GM21786 (cell line): Measurements from ENCODE around the gene UTP11.

Source experiments
- ATAC-seq: cut with Tn5 transposase; IDR thresholded peaks from one replicate; pipeline ENCODE4 v1.9.1; 2021; ENCODE audit not compliant: unreplicated experiment

UTP11 gene

DNA sequence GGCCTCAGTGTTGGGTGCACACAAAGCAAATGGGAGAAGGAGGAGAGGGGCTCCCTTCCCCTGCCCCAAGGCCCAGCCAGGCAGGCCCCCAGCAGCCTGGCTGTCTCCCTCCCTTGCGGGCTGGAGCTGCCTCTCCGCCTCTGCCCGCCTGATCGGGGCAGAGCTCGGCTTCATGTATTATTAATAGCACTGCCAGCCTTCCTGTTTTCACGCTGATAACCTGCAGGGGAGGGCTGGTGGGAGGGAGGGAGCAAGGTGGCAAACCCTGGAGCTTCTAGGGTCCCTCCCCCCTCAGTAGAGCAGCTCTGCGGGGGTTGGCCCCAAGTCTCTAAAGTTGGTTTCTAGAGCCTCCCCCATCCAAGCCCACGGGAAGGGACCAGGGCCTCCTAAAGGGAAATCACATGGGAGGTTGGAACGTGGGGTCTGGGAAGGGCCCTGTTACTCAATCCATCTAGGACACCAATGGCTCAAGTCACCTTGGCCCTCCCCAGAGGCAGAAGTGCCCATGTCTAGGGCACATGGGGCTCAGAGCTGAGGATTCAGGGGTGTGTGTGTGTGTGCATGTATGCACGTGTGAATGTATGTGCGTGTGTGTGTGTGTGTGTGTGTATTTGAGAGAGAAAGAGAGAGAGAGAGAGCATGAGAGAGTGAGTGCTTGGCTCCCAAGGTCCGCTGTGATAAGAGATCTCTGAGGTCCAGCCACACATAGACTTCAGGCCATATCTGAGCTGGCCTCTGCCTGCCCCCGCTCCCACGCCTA is 55.9 kb downstream of the UTP11 start:
- ATAC-seq: no peak

- ATAC-seq: no peak
Measured at GRCh38 chr1:38068980-38069340, 56.4 kb downstream of the UTP11 start.

- ATAC-seq: no peak
Measured at GRCh38 chr1:38071312-38072256, 59.0 kb downstream of the UTP11 start.

GRCh38 chr1:38072858-38073257 is 60.3 kb downstream of the UTP11 start:
- no peak for ATAC-seq

- ATAC-seq: no peak
Measured at GRCh38 chr1:38073534-38074301, 61.2 kb downstream of the UTP11 start.

- ATAC-seq: no peak
Measured at GRCh38 chr1:38074302-38074677, 61.8 kb downstream of the UTP11 start.
